Activated naive CD4-positive, alpha-beta T cell treated with anti-CD3 and anti-CD28 coated beads, Interleukin-2, amount 50 U/mL, for 16 hours (primary cell): ENCODE data around the gene SGCA.

Experiments
- DNase-seq: peaks from one replicate; pipeline ENCODE4 v3.0.0-alpha.2; 2020

The SGCA gene

GRCh38 chr17:50184064-50184463 is 18.3 kb downstream of the SGCA start:
- DNase-seq, result no peak

- no peak for DNase-seq
Observed at GRCh38 chr17:50184611-50185398, 19.0 kb downstream of the SGCA start.

DNA sequence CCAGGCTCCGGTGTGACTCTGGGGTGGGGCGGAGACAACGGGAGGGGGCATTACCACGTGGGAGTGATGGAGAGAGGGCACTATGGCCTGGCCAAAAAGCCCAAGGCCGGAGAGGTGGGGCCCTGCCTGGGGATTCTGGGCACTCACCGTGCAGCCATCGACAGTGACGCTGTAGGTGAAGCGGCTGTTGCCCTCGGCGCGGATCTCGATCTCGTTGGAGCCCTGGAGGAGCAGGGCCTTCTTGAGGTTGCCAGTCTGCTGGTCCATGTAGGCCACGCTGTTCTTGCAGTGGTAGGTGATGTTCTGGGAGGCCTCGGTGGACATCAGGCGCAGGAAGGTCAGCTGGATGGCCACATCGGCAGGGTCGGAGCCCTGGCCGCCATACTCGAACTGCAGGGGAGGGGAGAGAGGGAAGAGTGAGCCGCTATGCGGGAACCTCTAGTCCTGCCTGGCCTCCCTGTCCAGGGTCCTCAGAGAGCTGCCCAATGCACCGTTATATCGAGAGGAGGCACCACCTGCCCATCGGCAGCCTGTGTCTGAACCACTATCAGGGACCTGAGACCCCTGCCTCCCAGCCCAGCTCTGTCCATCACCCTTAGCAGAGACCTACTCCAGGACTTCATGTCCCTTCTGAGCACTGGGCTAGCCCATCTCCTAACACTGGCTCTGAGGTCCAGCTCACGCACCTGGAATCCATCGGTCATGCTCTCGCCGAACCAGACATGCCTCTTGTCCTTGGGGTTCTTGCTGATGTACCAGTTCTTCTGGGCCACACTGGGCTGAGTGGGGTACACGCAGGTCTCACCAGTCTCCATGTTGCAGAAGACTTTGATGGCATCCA is 20.0 kb downstream of the SGCA start:
- no peak for DNase-seq

- DNase-seq, result no peak
Observed at GRCh38 chr17:50186661-50187393, 21.0 kb downstream of the SGCA start.

GRCh38 chr17:50187394-50187725 is 21.6 kb downstream of the SGCA start:
- no peak for DNase-seq

DNA sequence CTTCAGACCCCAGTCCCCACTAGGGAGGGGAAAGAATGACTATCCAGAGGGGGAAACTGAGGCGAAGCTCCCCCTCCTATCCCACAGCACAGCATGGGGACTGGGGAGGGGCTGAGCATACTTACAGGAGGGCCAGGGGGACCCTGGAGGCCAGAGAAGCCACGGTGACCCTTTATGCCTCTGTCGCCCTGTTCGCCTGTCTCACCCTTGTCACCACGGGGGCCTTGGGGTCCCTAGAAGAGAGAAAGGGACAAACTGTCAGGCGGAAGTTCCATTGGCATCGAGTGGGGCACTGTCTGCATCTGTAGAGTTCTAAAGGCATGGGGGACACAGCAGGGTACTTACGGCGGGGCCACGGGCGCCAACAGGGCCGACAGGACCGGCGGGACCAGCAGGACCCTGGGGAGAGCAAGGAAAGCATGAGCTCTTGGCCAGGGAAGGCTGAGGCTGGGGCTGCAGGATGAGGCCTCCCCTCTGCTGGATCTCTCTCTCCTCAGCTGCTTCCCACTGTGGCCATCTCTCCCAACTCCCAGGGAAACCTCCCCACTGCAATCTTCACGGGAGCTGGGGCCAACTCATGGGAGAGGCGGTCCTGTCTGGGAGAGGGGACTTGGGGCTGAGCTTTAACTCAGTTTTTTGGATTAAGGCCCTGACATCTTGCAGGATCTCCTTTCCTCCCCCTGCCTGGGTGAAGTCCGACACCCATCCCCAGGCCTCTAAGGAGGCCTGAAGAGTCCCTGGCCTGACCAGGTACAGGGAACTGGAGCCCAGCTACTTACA is 22.1 kb downstream of the SGCA start:
- no peak for DNase-seq

- DNase-seq, result no peak
Observed at GRCh38 chr17:50188531-50188920, 22.7 kb downstream of the SGCA start.

DNA sequence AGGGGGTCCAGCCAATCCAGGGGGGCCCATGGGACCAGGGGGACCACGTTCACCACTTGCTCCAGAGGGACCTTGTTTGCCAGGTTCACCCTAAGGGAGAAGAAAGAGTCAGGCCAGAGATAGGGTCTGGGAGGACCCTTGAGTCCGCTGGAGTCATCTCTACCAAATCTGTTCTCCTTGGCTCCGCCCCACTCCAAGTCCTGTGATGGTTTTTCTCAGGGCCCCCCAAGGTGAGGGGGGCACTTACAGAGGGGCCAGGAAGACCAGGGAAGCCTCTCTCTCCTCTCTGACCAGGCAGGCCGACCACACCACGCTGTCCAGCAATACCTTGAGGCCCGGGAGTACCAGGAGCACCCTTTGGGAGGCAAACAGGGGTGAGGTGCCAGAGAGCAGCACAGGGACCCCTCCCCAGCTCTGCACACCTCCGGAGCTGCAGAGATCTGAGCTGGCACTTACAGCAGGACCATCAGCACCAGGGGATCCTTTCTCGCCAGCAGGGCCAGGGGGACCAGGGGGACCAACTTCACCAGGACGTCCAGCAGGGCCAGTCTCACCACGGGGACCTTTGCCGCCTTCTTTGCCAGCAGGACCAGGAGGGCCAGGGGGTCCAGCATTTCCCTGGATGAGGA is 23.2 kb downstream of the SGCA start:
- DNase-seq, result no peak

DNA sequence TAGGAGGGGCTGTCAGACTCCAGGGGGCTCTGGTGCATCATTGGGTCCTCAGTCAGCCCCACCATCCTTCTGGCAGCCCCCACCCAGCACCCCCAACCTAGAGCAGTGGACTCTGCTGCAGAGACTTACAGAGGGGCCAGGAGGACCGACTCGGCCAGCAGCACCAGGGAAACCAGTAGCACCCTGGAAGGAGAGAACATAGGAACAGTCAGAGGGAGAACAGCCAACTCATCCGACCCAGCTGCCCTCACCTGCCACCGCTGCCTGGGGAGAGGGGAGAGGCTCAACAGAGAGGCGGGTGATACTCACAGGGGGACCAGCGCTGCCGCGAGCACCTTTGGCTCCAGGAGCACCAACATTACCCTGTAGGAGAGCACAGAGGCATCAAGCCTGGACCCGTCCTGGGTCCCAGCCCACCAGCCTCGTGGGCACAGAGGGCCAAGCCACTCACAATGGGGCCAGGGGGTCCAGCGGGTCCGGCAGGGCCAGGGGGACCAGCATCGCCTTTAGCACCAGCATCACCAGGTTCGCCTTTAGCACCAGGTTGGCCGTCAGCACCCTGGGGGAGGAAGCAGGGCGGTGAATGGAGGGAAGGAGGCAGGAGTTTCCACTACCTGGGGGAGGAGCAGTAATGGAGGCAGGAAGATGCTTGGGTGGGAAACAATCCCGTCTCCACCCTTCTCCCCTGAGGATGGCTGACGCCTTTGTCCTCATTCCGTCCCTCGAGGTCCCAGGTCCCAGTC is 23.9 kb downstream of the SGCA start:
- no peak for DNase-seq

DNA sequence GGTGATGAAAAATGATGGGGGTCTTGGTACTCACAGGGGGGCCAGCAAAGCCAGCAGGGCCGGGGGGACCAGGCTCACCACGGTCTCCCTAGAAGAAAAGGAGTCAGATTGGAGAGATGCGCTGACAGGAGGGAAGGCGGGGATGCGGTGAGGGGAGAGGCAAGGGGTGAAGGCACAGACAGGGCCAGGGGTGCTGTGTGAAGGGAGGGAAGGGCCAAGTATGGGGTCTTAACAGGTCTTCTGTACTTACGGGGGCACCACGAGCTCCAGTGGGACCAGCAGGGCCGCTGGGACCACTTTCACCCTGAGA is 24.4 kb downstream of the SGCA start:
- DNase-seq, result no peak

DNA sequence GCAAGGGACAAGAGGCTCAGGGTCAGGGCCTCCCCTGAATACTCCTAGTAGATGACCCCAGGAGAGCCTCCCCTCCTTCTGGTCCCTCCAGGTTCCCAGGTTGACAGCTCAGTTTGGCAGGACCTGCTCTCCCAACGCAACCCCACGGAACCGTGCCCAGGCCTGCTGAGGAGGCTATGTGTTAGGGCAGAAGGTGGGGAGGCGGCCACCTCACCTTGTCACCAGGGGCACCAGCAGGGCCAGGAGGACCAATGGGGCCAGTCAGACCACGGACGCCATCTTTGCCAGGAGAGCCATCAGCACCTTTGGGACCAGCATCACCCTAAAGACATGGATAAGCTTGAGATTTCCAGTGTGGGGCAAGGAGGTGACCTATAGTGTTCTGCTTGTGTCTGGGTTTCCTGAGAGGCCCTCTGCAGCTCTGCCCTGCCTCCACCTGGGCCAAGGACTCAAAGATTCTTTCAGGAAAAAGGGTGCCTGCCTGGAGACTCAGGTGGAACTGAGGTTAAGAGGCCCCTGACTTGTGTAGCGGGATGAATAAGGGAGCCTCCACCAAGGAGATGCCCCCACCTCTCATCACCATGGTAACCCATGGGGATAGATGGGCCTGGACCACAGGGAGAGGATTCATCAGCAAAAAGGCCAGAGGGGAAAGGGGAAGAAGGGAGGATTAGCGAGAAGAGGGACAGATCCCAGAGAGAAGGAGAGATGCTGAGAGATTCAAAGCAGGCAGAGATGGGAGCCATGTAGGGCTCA is 25.0 kb downstream of the SGCA start:
- DNase-seq, result no peak

- DNase-seq, result no peak
Observed at GRCh38 chr17:50191359-50192143, 25.7 kb downstream of the SGCA start.

DNA sequence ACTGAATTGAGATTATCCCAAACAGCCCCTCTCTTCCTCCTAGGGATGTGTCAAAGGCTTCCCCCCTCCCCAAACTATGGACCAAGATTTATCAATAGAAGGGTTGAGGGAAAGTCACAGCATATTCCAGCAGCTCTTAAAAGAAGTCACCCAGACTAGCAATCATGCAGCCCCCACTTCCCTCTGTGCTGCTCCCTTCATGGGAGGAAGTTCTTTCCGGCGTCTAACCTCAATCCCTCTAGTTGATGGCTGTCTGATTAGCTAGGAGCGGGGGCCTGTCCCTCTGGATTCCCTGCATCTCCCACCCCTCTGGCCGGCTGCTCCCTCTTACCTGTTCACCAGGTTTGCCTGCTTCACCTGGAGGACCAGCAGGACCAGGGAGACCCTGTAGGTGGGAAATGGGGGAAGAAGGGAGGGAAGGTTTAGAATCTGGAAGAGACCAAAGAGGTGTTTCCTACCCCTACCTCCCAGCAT is 26.4 kb downstream of the SGCA start:
- DNase-seq, result no peak

GRCh38 chr17:50192618-50193291 is 26.9 kb downstream of the SGCA start:
- no peak for DNase-seq

DNA sequence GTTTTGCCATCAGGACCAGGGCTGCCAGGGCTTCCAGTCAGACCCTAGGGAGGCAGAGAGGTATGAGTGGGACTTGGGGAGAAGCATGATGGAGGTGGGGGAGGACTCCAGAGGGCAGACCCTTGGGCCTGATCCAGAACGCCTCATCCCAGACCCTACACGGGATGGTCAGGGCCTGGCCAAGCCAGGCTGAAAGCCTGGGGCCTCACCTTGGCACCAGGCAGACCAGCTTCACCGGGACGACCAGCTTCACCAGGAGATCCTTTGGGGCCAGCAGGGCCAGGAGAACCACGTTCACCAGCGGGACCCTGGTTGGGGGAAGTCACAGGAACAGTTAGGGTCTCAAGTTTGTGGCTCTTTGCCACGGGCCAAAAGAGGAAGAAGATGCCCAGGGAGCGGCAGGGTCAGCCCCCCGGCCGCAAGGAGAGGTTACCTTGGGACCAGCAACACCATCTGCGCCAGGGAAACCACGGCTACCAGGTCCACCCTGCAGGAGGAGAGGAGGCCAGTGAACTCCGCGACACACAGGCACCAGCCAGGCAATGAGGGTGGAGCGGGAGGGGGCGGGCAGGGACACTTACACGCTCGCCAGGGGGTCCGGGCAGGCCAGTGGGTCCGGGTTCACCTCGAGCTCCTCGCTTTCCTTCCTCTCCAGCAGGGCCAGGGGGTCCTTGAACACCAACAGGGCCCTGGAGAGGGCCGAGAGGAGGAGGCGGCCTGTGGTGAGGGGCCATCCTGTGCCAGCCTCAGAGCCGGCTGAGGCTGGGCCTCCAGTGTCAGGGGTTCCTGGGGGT is 28.5 kb downstream of the SGCA start:
- no peak for DNase-seq

GRCh38 chr17:50194934-50195865 is 29.4 kb downstream of the SGCA start:
- no peak for DNase-seq

- no peak for DNase-seq
Observed at GRCh38 chr17:50196036-50196435, 30.2 kb downstream of the SGCA start.
